SU-DHL-6 (cell line): Measurements from ENCODE around the gene TRMO.

Experiments used
- CTCF ChIP-seq: fragments of 200-600 bp; sonication (generic); IDR thresholded peaks from one replicate; pipeline ENCODE4 v1.5.1; 2017; ENCODE audit warnings: antibody characterized with exemption, mild to moderate bottlenecking, low read length, moderate library complexity; ENCODE audit not compliant: insufficient read depth, poor library complexity, severe bottlenecking
- EZH2phosphoT487 ChIP-seq: fragments of 200-600 bp; sonication (generic), shearing (Covaris generic); conservative IDR thresholded peaks from 2 replicates; pipeline ENCODE4 v1.6.1; 2018; ENCODE audit warnings: mild to moderate bottlenecking, antibody characterized with exemption, low read length, moderate library complexity, mixed read lengths

GRCh38 chr9:97859346-97859745 lies 63.0 kb downstream of the TRMO start:
- TF ChIP-seq CTCF (no peak), EZH2phosphoT487 (no peak)
